IgD-negative memory B cell (primary cell): ENCODE results near the gene GTF3C6. TPM values are rescaled to one million over a fixed set of nuclear protein-coding genes. Genes with fewer than 3 reads are reported as not detected.
A peak's percentile ranks its signal among the peaks of the same experiment; 100 is the strongest.
"Not testable (repeated sequence)": the region's sequence is repeated elsewhere in the genome, so short reads cannot be mapped to it uniquely, and the experiment has no call there.

ENCODE experiments used
- H3K27ac Mint-ChIP-seq, 3 donors: one replicate each; pipeline ENCODE4 v1.8.0; 2020 to 2022; ENCODE audit warnings: mild to moderate bottlenecking in 3 of 3, mixed read lengths in 3 of 3, moderate library complexity in 1 of 3
- H3K27me3 Mint-ChIP-seq: one replicate; pipeline ENCODE4 v1.8.0; 2021; ENCODE audit warnings: mixed read lengths
- H3K36me3 Mint-ChIP-seq: one replicate; pipeline ENCODE4 v1.8.0; 2020; ENCODE audit warnings: mild to moderate bottlenecking, mixed read lengths
- H3K4me1 Mint-ChIP-seq, 3 donors: one replicate each; pipeline ENCODE4 v1.8.0; 2020 to 2022; ENCODE audit warnings: mixed read lengths in 3 of 3, mild to moderate bottlenecking in 1 of 3
- H3K4me3 Mint-ChIP-seq, 4 donors: one replicate each; pipeline ENCODE4 v1.8.0; 2020 to 2022; ENCODE audit warnings: mild to moderate bottlenecking in 4 of 4, mixed read lengths in 4 of 4, moderate library complexity in 3 of 4
- H3K9me3 Mint-ChIP-seq, 3 donors: one replicate each; pipeline ENCODE4 v1.8.0; 2020 to 2021; ENCODE audit warnings: mixed read lengths in 3 of 3, mild to moderate bottlenecking in 1 of 3
- polyA plus RNA-seq: library from polyadenylated mRNA; unstranded; fragments of 300-500 nt; fragmentation: Illumina TruSeq; gene quantifications from one replicate; pipeline ENCODE4 v1.2.3, GENCODE V29; 2021

The GTF3C6 gene
- polyA plus RNA-seq, 1 donor from 2014 or later, result 97.4 TPM

DNA sequence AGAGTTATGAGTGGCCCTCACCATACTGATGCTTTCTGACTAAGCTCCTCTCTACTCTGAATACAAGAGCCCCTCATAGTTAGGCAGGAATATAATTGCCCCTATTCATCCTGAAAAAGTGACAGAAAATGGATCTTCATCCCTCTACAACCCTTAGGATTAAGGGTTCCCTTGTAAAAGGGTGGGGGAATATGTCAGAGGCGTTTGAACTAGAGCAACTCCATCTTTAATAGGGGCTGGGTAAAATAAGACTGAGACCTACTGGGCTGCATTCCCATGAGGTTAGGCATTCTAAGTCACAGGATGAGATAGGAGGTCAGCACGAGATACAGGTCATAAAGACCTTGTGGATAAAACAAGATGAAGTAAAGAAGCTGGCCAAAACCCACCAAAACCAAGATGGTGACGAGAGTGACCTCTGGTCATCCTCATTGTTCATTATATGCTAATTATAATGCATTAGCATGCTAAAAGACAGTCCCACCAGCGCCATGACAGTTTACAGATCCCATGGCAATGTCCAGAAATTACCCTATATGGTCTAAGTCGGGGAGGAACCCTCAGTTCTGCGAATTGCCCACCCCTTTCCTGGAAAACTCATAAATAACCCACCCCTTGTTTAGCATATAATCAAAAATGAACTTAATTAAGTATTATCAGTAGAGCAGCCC is 4.7 kb upstream of the GTF3C6 start:
- peaks cover 3% of the 10 kb centered on the region for H3K27me3 Mint-ChIP-seq

DNA sequence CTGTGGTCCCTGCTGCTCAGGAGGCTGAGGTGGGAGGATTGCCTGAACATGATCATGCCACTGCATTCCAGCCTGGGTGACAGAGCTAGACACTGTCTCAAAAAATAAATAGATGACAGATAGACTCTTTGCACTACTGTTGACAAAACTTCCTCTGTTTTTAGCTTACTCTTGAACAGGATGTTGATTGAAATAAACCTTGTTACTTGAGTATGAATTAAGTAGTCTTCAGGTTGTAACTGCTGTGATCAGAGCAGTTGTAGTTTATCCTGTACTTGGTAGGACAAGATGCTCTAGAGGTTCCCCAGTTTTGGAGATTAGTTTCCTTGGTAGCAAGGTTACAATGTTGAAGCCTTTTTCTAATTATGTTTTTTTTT is 1.5 kb downstream of the GTF3C6 start:
- Mint-ChIP-seq H3K4me3 (peak overlapping the region in 2 of 4 donors; percentile 55 to 74), H3K27ac (peak overlapping the region in 2 of 3 donors; percentile 46 to 69), H3K9me3 (no peaks in the 10 kb centered on the region), H3K36me3 (peaks cover 8% of the 10 kb centered on the region), H3K27me3 (no peaks in the 10 kb centered on the region), H3K4me1 (peaks cover 8 to 14% (median 12%) of the 10 kb centered on the region in 3 donors)

More for the DNA sequence above, 4.7 kb upstream of the GTF3C6 start:
- Mint-ChIP-seq H3K36me3 (peaks cover 2% of the 10 kb centered on the region), H3K9me3 (no peaks in the 10 kb centered on the region), H3K27ac (no peak overlapping the region), H3K4me1 (peaks cover 6 to 7% (median 6%) of the 10 kb centered on the region in 3 donors), H3K4me3 (peak overlapping the region in 1 of 4 donors; percentile 12)

- peaks cover 10% of the 10 kb centered on the region for H3K36me3 Mint-ChIP-seq
- not testable (repeated sequence) for H3K27ac Mint-ChIP-seq, H3K9me3 Mint-ChIP-seq, H3K4me3 Mint-ChIP-seq, H3K27me3 Mint-ChIP-seq
- peaks cover 5 to 12% (median 11%) of the 10 kb centered on the region in 3 donors for H3K4me1 Mint-ChIP-seq
Measured at GRCh38 chr6:110962636-110963035, 4.1 kb downstream of the GTF3C6 start.

GRCh38 chr6:110965629-110966229 is 7.2 kb downstream of the GTF3C6 start:
- Mint-ChIP-seq H3K4me3 (no peak overlapping the region), H3K27ac (peak overlapping the region in 1 of 3 donors; percentile 63), H3K4me1 (peaks cover 0 to 3% (median 0%) of the 10 kb centered on the region in 3 donors), H3K36me3 (peaks cover 14% of the 10 kb centered on the region), H3K27me3 (no peaks in the 10 kb centered on the region), H3K9me3 (no peaks in the 10 kb centered on the region)

DNA sequence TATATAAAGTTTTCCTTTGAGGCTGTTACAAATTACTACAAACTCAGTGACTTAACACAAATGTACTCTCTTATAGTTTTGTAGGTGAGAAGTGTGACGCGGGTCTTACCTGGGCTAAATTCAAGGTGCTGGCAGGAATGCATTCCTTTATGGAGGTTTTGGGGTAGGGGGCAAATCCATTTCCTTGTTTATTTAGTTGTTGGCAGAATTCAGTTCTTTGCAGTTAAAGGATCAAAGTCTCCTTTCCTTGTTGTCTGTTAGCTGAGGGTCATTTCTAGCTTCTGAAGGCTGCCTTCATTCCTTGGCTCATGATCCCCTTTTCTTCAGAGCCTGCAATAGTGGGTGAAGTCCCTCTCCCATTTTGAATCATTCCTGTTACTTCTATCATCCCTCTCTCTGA is 10.2 kb downstream of the GTF3C6 start:
- not testable (repeated sequence) for H3K9me3 Mint-ChIP-seq, H3K4me3 Mint-ChIP-seq, H3K4me1 Mint-ChIP-seq, H3K27ac Mint-ChIP-seq, H3K27me3 Mint-ChIP-seq
- H3K36me3 Mint-ChIP-seq, result peaks cover 14% of the 10 kb centered on the region

- H3K4me1 Mint-ChIP-seq, result peaks cover 0 to 2% (median 1%) of the 10 kb centered on the region in 3 donors
- H3K27ac Mint-ChIP-seq, result no peak overlapping the region
- H3K27me3 Mint-ChIP-seq, result no peaks in the 10 kb centered on the region
- no peak overlapping the region for H3K4me3 Mint-ChIP-seq
- peaks cover 11% of the 10 kb centered on the region for H3K36me3 Mint-ChIP-seq
- H3K9me3 Mint-ChIP-seq, result no peaks in the 10 kb centered on the region
Measured at GRCh38 chr6:110971468-110971867, 13.0 kb downstream of the GTF3C6 start.

DNA sequence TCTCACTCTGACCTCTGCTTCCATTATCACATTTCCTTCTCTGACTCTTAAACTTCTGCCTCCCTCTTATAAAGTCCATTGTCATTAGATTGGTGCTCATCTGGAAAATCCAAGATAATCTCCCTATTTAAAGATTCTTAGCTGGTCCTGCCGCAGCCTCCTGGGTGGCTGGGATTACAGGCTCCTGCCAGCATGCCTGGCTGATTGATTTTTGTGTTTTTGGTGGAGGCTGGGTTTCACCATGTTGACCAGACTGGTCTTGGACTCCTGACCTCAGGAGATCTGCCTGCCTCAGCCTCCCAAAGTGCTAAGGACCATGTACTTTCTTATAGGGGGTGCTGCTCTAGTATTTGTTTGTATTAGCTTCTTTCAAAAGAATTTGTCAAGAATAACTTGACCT is 18.1 kb downstream of the GTF3C6 start:
- H3K4me1 Mint-ChIP-seq, result peaks cover 9 to 13% (median 11%) of the 10 kb centered on the region in 3 donors
- H3K27me3 Mint-ChIP-seq, result no peaks in the 10 kb centered on the region
- H3K27ac Mint-ChIP-seq, result peak overlapping the region in 1 of 3 donors; percentile 73
- H3K9me3 Mint-ChIP-seq, result peaks cover 0 to 1% (median 0%) of the 10 kb centered on the region in 3 donors
- H3K4me3 Mint-ChIP-seq, result no peak overlapping the region
- H3K36me3 Mint-ChIP-seq, result peaks cover 8% of the 10 kb centered on the region

DNA sequence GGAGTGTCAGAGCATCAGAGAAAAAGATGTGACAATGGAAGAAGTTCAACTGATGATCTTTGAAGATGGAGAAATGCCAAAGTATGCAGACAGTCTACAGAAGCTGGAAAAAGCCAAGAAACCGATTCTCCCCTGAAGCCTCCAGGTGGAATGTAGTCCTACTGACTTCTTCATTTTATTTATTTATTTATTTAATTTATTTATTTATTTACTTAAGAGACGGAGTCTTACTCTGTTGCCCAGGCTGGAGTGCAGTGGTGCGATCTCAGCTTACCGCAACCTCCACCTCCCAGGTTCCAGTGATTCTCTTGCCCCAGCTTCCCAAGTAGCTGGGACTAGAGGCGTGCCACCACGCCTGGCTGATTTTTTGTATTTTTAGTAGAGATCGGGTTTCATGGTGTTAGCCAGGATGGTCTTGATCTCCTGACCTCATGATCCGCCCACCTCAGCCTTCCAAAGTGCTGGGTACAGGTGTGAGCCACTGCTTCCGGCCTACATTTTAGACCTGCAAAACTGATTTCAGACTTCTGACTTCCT is 21.1 kb downstream of the GTF3C6 start:
- no peaks in the 10 kb centered on the region for H3K27me3 Mint-ChIP-seq
- H3K27ac Mint-ChIP-seq, result peak overlapping the region in 2 of 3 donors; percentile 3 to 5
- peaks cover 20 to 28% (median 25%) of the 10 kb centered on the region in 3 donors for H3K4me1 Mint-ChIP-seq
- H3K9me3 Mint-ChIP-seq, result peaks cover 0 to 1% (median 0%) of the 10 kb centered on the region in 3 donors
- H3K36me3 Mint-ChIP-seq, result peaks cover 6% of the 10 kb centered on the region
- peak overlapping the region in 2 of 4 donors; percentile 54 to 98 for H3K4me3 Mint-ChIP-seq

DNA sequence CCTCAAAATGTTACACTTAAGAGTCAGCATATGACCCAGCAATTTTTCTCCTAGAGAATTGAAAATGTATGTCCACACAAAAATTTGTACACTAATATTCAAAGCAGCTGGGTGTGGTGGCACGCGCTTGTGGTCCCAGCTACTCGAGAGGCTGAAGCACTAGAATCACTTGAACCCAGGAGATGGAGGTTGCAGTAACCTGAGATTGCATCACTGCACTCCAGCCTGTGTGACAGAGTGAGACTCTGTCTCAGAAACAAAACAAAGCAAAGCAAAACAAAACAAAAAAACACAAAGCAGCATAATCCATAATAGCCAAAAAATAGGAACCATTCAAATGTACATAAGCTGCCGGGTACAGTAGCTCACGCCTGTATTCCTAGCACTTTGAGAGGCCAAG is 21.7 kb downstream of the GTF3C6 start:
- Mint-ChIP-seq H3K9me3 (peaks cover 0 to 1% (median 0%) of the 10 kb centered on the region in 3 donors), H3K36me3 (peaks cover 6% of the 10 kb centered on the region), H3K27ac (peak overlapping the region in 1 of 3 donors; percentile 93), H3K4me3 (peak overlapping the region; percentile 91 to 100 (median 98)), H3K27me3 (no peaks in the 10 kb centered on the region), H3K4me1 (peaks cover 20 to 28% (median 25%) of the 10 kb centered on the region in 3 donors)

DNA sequence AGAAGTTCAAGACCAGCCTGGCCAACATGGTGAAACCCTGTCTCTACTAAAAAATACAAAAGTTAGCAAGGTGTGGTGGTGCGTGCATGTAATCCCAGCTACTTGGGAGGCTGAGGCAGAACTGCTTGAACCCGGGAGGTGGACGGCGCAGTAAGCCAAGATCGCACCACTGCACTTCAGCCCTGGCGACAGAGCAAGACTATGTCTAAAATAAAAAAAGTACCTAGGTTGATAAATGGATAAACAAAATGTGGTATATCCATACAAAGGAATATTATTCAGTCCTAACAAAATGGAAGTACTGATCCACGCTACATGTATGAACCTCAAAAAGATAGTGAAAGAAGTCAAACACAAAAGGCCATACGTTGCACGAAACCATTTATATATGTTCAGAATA is 22.1 kb downstream of the GTF3C6 start:
- peaks cover 0 to 1% (median 0%) of the 10 kb centered on the region in 3 donors for H3K9me3 Mint-ChIP-seq
- peaks cover 6% of the 10 kb centered on the region for H3K36me3 Mint-ChIP-seq
- peaks cover 20 to 28% (median 25%) of the 10 kb centered on the region in 3 donors for H3K4me1 Mint-ChIP-seq
- H3K27me3 Mint-ChIP-seq, result no peaks in the 10 kb centered on the region
- H3K4me3 Mint-ChIP-seq, result peak overlapping the region; percentile 97 to 100 (median 98)
- peak overlapping the region; percentile 87 to 99 (median 93) for H3K27ac Mint-ChIP-seq

DNA sequence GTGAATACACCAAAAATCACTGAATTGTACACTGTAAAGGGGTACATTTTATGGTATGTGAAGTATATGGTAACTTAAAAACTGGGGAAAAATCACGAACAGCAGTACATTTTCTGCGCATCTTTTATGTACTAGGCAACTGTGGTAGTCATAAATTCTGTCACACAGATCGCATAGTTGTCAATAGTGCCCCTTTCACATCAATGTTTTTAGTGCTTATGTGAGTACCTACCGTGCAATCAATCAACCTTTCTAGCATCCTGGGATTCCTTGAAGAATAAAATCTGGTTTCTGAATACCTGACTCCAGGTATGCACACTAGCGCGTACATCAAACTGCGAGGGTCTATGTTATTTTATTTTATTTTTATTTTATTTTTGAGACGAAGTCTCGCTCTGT is 22.7 kb downstream of the GTF3C6 start:
- Mint-ChIP-seq H3K27me3 (no peaks in the 10 kb centered on the region), H3K27ac (peak overlapping the region; percentile 93 to 100 (median 99)), H3K36me3 (peaks cover 9% of the 10 kb centered on the region), H3K4me1 (peaks cover 20 to 28% (median 25%) of the 10 kb centered on the region in 3 donors), H3K4me3 (peak overlapping the region; percentile 97 to 100 (median 98)), H3K9me3 (peaks cover 0 to 1% (median 0%) of the 10 kb centered on the region in 3 donors)

- Mint-ChIP-seq H3K36me3 (peaks cover 8% of the 10 kb centered on the region), H3K27ac (peak overlapping the region in 1 of 3 donors; percentile 43), H3K4me3 (peak overlapping the region in 1 of 4 donors; percentile 84), H3K9me3 (no peaks in the 10 kb centered on the region), H3K4me1 (peaks cover 5 to 9% (median 9%) of the 10 kb centered on the region in 3 donors), H3K27me3 (no peaks in the 10 kb centered on the region)
Measured at GRCh38 chr6:110990840-110991576, 32.5 kb downstream of the GTF3C6 start.

- Mint-ChIP-seq H3K4me3 (no peak overlapping the region), H3K36me3 (peaks cover 9% of the 10 kb centered on the region), H3K9me3 (no peaks in the 10 kb centered on the region), H3K27me3 (no peaks in the 10 kb centered on the region), H3K27ac (no peak overlapping the region), H3K4me1 (peaks cover 0 to 4% (median 0%) of the 10 kb centered on the region in 3 donors)
Measured at GRCh38 chr6:110996691-110997090, 38.2 kb downstream of the GTF3C6 start.

DNA sequence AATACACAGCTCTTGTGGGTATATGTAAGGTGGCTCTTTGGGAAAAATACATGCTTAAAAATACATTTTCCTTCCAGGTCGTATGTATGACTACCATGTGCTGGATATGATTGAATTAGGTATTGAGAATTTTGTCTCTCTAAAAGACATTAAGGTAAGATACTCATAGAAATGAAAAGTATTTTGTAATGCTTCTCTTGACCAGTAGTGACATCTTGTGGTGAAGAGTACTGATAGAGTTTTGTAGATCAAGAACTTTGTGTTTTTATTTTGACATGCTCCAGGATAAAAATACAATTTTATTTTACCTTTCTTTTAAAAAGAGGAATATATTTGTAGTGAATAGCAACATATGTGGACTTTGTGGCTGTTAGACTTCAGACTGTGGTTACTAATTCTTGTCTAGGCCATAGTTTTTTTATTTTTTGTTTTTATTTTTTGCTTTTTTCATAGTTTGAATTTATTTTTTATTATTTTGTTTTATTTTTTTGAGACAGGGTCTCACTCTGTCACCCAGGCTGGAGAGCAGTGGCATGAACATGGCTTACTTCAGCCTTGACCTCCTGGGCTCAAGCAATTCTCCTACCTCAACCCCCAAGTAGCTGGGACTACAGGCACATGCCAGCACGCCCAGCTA is 41.2 kb downstream of the GTF3C6 start:
- Mint-ChIP-seq H3K27ac (peak overlapping the region in 1 of 3 donors; percentile 16), H3K36me3 (peaks cover 7% of the 10 kb centered on the region), H3K27me3 (no peaks in the 10 kb centered on the region), H3K4me3 (no peak overlapping the region), H3K4me1 (peaks cover 0 to 4% (median 0%) of the 10 kb centered on the region in 3 donors), H3K9me3 (no peaks in the 10 kb centered on the region)
